ENCODE measurements around the gene CLSTN1. TPM values are rescaled to one million over a fixed set of nuclear protein-coding genes. Genes with fewer than 3 reads are reported as not detected.

CLSTN1 gene
- total RNA-seq, 1 experiment from 2014 or later = 38.5 TPM

GRCh38 chr1:9838946-9839345, 15.2 kb upstream of the CLSTN1 start:
- in situ Hi-C loops (cut with HindIII; ENCODE audit: low pct_unique_long_range_greater_than_20kb, low sequenced_read_pairs) = no loop called here

GRCh38 chr1:9836632-9836960, 12.8 kb upstream of the CLSTN1 start:
- DNase-seq (ENCODE audit: low read depth, low spot score) = no peak
- in situ Hi-C loops (cut with HindIII; ENCODE audit: low pct_unique_long_range_greater_than_20kb, low sequenced_read_pairs) = no loop called here

More at GRCh38 chr1:9838946-9839345, 15.2 kb upstream of the CLSTN1 start:
- peak; percentile 24 for DNase-seq (ENCODE audit: low read depth, low spot score)

- in situ Hi-C loops (cut with HindIII; ENCODE audit: low pct_unique_long_range_greater_than_20kb, low sequenced_read_pairs) = no loop called here
- DNase-seq (ENCODE audit: low read depth, low spot score) = no peak
Observed at GRCh38 chr1:9835758-9836631, 12.2 kb upstream of the CLSTN1 start.

- in situ Hi-C loops (cut with HindIII; ENCODE audit: low pct_unique_long_range_greater_than_20kb, low sequenced_read_pairs) = no loop called here
- DNase-seq (ENCODE audit: low read depth, low spot score) = no peak
Observed at GRCh38 chr1:9835404-9835757, 11.6 kb upstream of the CLSTN1 start.

- in situ Hi-C loops (cut with HindIII; ENCODE audit: low pct_unique_long_range_greater_than_20kb, low sequenced_read_pairs) = no loop called here
- no peak for DNase-seq (ENCODE audit: low read depth, low spot score)
Observed at GRCh38 chr1:9833632-9834031, 9.9 kb upstream of the CLSTN1 start.

- no peak for DNase-seq (ENCODE audit: low read depth, low spot score)
- in situ Hi-C loops (cut with HindIII; ENCODE audit: low pct_unique_long_range_greater_than_20kb, low sequenced_read_pairs) = no loop called here
Observed at GRCh38 chr1:9827558-9828185, 3.9 kb upstream of the CLSTN1 start.

GRCh38 chr1:9826616-9827015, 2.9 kb upstream of the CLSTN1 start:
- in situ Hi-C loops (cut with HindIII; ENCODE audit: low pct_unique_long_range_greater_than_20kb, low sequenced_read_pairs) = no loop called here
- DNase-seq (ENCODE audit: low read depth, low spot score) = no peak

- in situ Hi-C loops (cut with HindIII; ENCODE audit: low pct_unique_long_range_greater_than_20kb, low sequenced_read_pairs) = no loop called here
- DNase-seq (ENCODE audit: low read depth, low spot score) = no peak
Observed at GRCh38 chr1:9826087-9826486, 2.3 kb upstream of the CLSTN1 start.

GRCh38 chr1:9825093-9826074, 1.6 kb upstream of the CLSTN1 start:
- in situ Hi-C loops (cut with HindIII; ENCODE audit: low pct_unique_long_range_greater_than_20kb, low sequenced_read_pairs) = no loop called here
- peak; percentile 41 for DNase-seq (ENCODE audit: low read depth, low spot score)

- in situ Hi-C loops (cut with HindIII; ENCODE audit: low pct_unique_long_range_greater_than_20kb, low sequenced_read_pairs) = no loop called here
- DNase-seq (ENCODE audit: low read depth, low spot score) = no peak
Observed at GRCh38 chr1:9824702-9825089, 931 bp upstream of the CLSTN1 start.

GRCh38 chr1:9823693-9823942, 147 bp downstream of the CLSTN1 start:
- DNase-seq (ENCODE audit: low read depth, low spot score) = no peak
- in situ Hi-C loops (cut with HindIII; ENCODE audit: low pct_unique_long_range_greater_than_20kb, low sequenced_read_pairs) = no loop called here

GRCh38 chr1:9822897-9823692, 670 bp downstream of the CLSTN1 start:
- in situ Hi-C loops (cut with HindIII; ENCODE audit: low pct_unique_long_range_greater_than_20kb, low sequenced_read_pairs) = no loop called here
- no peak for DNase-seq (ENCODE audit: low read depth, low spot score)

GRCh38 chr1:9822490-9822889, 1.3 kb downstream of the CLSTN1 start:
- in situ Hi-C loops (cut with HindIII; ENCODE audit: low pct_unique_long_range_greater_than_20kb, low sequenced_read_pairs) = no loop called here
- DNase-seq (ENCODE audit: low read depth, low spot score) = no peak

GRCh38 chr1:9821710-9822109, 2.1 kb downstream of the CLSTN1 start:
- in situ Hi-C loops (cut with HindIII; ENCODE audit: low pct_unique_long_range_greater_than_20kb, low sequenced_read_pairs) = no loop called here
- DNase-seq (ENCODE audit: low read depth, low spot score) = no peak

GRCh38 chr1:9820521-9820920, 3.2 kb downstream of the CLSTN1 start:
- in situ Hi-C loops (cut with HindIII; ENCODE audit: low pct_unique_long_range_greater_than_20kb, low sequenced_read_pairs) = no loop called here
- no peak for DNase-seq (ENCODE audit: low read depth, low spot score)

- DNase-seq (ENCODE audit: low read depth, low spot score) = no peak
- in situ Hi-C loops (cut with HindIII; ENCODE audit: low pct_unique_long_range_greater_than_20kb, low sequenced_read_pairs) = no loop called here
Observed at GRCh38 chr1:9817734-9818133, 6.0 kb downstream of the CLSTN1 start.

GRCh38 chr1:9816199-9816598, 7.6 kb downstream of the CLSTN1 start:
- in situ Hi-C loops (cut with HindIII; ENCODE audit: low pct_unique_long_range_greater_than_20kb, low sequenced_read_pairs) = no loop called here

GRCh38 chr1:9815150-9815549, 8.6 kb downstream of the CLSTN1 start:
- in situ Hi-C loops (cut with HindIII; ENCODE audit: low pct_unique_long_range_greater_than_20kb, low sequenced_read_pairs) = no loop called here
- no peak for DNase-seq (ENCODE audit: low read depth, low spot score)

More at GRCh38 chr1:9816199-9816598, 7.6 kb downstream of the CLSTN1 start:
- DNase-seq (ENCODE audit: low read depth, low spot score) = no peak

Data from SK-MEL-5 (cell line).